Liver (tissue), 3 donors: ENCODE data around the gene OGFOD3.

Experiments
- EGR1 ChIP-seq, 2 donors: IDR thresholded peaks; 2 replicates each; pipeline ENCODE4 v1.6.1; 2016 to 2018; ENCODE audit warnings: antibody characterized with exemption in 2 of 2, low read depth in 2 of 2
- FOXA1 ChIP-seq: IDR thresholded peaks from 2 replicates; pipeline ENCODE4 v1.6.1; 2016; ENCODE audit warnings: antibody characterized with exemption
- HNF4G ChIP-seq: IDR thresholded peaks from 2 replicates; pipeline ENCODE4 v1.6.1; 2016; ENCODE audit warnings: antibody characterized with exemption
- JUND ChIP-seq, 2 donors: IDR thresholded peaks; 2 replicates each; pipeline ENCODE4 v1.6.1; 2016; ENCODE audit warnings: antibody characterized with exemption in 2 of 2
- NR2F2 ChIP-seq: IDR thresholded peaks from 2 replicates; pipeline ENCODE4 v1.6.1; 2016; ENCODE audit warnings: antibody characterized with exemption
- RAD21 ChIP-seq, 2 donors: IDR thresholded peaks; 2 replicates each; pipeline ENCODE4 v1.6.1; 2016; ENCODE audit warnings: antibody characterized with exemption in 2 of 2, mild to moderate bottlenecking in 2 of 2
- SP1 ChIP-seq: IDR thresholded peaks from 2 replicates; pipeline ENCODE4 v1.6.1; 2018; ENCODE audit warnings: antibody characterized with exemption, mild to moderate bottlenecking
- TAF1 ChIP-seq: conservative IDR thresholded peaks from 2 replicates; pipeline ENCODE4 v1.6.1; 2016; ENCODE audit warnings: antibody characterized with exemption, mild to moderate bottlenecking
- YY1 ChIP-seq: IDR thresholded peaks from 2 replicates; pipeline ENCODE4 v1.6.1; 2016; ENCODE audit warnings: antibody characterized with exemption, mild to moderate bottlenecking
- TF ChIP-seq, protein P1 (sequence below): fragments of 150-350 bp; IDR thresholded peaks from 2 replicates; pipeline ENCODE4 v1.5.1; 2017; ENCODE audit warnings: improper control_type of control experiment, low read depth, low read length; ENCODE audit not compliant: missing input control
- TF ChIP-seq, protein P2 (sequence below): IDR thresholded peaks from 2 replicates; pipeline ENCODE4 v1.6.1; 2016; ENCODE audit warnings: antibody characterized with exemption
- TF ChIP-seq, protein P3 (sequence below): IDR thresholded peaks from 2 replicates; pipeline ENCODE4 v1.6.1; 2016; ENCODE audit warnings: antibody characterized with exemption, mild to moderate bottlenecking
- TF ChIP-seq, protein P4 (sequence below): IDR thresholded peaks from 2 replicates; pipeline ENCODE4 v1.6.1; 2016; ENCODE audit warnings: antibody characterized with exemption
- TF ChIP-seq, protein P5 (sequence below): IDR thresholded peaks from 2 replicates; pipeline ENCODE4 v1.6.1; 2016; ENCODE audit warnings: antibody characterized with exemption
- donor health status: healthy.
- donor health status: healthy.

DNA sequence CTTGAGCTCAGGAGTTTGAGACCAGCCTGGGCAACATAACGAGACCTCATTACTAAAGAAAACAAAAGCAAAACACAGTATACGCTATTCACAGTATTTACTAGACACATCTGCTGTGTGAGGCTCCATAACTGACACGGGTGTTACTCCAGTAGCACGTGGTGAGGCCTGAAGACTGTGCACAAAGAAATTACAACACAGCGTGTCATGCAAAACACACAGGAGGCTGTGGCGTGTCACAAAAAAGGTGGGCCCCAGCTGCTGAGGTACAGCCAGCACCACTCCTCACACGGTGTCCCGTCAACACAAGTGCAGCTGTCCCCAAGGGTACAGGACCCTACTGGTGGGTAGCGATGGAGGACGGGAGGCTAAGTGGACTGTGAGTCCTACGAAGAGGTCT is 29.5 kb upstream of the OGFOD3 start:
- TF ChIP-seq, protein P1, sequence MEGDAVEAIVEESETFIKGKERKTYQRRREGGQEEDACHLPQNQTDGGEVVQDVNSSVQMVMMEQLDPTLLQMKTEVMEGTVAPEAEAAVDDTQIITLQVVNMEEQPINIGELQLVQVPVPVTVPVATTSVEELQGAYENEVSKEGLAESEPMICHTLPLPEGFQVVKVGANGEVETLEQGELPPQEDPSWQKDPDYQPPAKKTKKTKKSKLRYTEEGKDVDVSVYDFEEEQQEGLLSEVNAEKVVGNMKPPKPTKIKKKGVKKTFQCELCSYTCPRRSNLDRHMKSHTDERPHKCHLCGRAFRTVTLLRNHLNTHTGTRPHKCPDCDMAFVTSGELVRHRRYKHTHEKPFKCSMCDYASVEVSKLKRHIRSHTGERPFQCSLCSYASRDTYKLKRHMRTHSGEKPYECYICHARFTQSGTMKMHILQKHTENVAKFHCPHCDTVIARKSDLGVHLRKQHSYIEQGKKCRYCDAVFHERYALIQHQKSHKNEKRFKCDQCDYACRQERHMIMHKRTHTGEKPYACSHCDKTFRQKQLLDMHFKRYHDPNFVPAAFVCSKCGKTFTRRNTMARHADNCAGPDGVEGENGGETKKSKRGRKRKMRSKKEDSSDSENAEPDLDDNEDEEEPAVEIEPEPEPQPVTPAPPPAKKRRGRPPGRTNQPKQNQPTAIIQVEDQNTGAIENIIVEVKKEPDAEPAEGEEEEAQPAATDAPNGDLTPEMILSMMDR = no peak
- TF ChIP-seq YY1 (no peak), FOXA1 (no peak), RAD21 (IDR thresholded peaks at IDR 0.05) (no peak), HNF4G (no peak), NR2F2 (no peak), TAF1 (no peak), JUND (IDR thresholded peaks at IDR 0.05) (no peak), SP1 (no peak), EGR1 (IDR thresholded peaks at IDR 0.05; ENCODE audit: low read depth in 2 of 2) (no peak)
- TF ChIP-seq, protein P2, sequence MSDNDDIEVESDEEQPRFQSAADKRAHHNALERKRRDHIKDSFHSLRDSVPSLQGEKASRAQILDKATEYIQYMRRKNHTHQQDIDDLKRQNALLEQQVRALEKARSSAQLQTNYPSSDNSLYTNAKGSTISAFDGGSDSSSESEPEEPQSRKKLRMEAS = no peak
- TF ChIP-seq, protein P3, sequence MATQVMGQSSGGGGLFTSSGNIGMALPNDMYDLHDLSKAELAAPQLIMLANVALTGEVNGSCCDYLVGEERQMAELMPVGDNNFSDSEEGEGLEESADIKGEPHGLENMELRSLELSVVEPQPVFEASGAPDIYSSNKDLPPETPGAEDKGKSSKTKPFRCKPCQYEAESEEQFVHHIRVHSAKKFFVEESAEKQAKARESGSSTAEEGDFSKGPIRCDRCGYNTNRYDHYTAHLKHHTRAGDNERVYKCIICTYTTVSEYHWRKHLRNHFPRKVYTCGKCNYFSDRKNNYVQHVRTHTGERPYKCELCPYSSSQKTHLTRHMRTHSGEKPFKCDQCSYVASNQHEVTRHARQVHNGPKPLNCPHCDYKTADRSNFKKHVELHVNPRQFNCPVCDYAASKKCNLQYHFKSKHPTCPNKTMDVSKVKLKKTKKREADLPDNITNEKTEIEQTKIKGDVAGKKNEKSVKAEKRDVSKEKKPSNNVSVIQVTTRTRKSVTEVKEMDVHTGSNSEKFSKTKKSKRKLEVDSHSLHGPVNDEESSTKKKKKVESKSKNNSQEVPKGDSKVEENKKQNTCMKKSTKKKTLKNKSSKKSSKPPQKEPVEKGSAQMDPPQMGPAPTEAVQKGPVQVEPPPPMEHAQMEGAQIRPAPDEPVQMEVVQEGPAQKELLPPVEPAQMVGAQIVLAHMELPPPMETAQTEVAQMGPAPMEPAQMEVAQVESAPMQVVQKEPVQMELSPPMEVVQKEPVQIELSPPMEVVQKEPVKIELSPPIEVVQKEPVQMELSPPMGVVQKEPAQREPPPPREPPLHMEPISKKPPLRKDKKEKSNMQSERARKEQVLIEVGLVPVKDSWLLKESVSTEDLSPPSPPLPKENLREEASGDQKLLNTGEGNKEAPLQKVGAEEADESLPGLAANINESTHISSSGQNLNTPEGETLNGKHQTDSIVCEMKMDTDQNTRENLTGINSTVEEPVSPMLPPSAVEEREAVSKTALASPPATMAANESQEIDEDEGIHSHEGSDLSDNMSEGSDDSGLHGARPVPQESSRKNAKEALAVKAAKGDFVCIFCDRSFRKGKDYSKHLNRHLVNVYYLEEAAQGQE = no peak
- TF ChIP-seq, protein P4, sequence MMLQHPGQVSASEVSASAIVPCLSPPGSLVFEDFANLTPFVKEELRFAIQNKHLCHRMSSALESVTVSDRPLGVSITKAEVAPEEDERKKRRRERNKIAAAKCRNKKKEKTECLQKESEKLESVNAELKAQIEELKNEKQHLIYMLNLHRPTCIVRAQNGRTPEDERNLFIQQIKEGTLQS = no peak
- TF ChIP-seq, protein P5, sequence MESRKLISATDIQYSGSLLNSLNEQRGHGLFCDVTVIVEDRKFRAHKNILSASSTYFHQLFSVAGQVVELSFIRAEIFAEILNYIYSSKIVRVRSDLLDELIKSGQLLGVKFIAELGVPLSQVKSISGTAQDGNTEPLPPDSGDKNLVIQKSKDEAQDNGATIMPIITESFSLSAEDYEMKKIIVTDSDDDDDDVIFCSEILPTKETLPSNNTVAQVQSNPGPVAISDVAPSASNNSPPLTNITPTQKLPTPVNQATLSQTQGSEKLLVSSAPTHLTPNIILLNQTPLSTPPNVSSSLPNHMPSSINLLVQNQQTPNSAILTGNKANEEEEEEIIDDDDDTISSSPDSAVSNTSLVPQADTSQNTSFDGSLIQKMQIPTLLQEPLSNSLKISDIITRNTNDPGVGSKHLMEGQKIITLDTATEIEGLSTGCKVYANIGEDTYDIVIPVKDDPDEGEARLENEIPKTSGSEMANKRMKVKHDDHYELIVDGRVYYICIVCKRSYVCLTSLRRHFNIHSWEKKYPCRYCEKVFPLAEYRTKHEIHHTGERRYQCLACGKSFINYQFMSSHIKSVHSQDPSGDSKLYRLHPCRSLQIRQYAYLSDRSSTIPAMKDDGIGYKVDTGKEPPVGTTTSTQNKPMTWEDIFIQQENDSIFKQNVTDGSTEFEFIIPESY = no peak
